ENCODE data around the gene ADAMTS2. TPM values are rescaled to one million over a fixed set of nuclear protein-coding genes. Genes with fewer than 3 reads are reported as not detected.

ADAMTS2 gene
- total and polyA plus RNA-seq, 11 donors: 1.1 to 23.0 (median 5.5) TPM

DNA sequence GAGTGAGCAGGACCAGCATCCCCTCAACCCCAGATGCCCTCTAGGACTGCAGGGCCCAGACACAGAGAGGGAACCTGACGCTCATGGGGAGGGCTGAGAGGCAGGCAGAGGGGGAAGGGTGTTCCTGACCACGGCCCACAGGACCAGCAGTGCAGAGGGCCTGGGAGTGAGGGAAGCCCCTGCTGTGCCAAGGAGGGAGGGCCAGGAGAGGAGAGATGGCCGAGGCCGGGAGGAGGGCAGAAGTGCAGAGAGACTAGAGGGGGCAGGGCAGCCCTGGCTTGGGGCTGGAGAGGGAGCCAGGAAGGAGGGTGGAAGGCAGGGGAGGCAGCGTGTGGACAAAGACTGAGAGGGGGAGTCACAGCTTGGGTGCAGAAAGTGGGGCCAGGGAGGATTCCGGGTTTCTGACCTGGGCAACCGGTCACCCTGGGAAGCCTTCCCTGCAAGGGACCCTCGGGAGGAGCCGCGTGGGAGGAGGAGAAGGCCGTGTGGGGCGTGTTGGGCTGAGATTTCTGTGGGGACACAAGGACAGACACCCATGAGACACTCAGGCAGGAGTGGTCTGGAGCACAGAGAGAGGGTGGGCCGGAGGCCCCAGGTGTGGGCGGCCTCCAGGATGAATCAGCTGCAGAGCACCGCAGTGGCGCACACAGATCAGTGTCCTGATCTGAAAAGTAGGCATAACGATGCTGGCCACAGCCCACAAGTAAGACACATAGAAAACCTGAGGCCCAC is 117.5 kb downstream of the ADAMTS2 start:
- no peaks in the 10 kb centered on the region for H3K27me3 ChIP-seq
- DNase-seq (peak in 2 of 5 donors; percentile 15 to 22), ATAC-seq (peak in 2 of 4 donors; percentile 10 to 39)
- no peaks in the 10 kb centered on the region for H3K36me3 ChIP-seq
- WGBS, 4 donors: 70 to 78% (median 75%) methylated on average over 17 of the region's 17 CpGs
- TF ChIP-seq CTCF (IDR thresholded peaks at IDR 0.05) (no peak), POLR2A (IDR thresholded peaks at IDR 0.05) (no peak)
- no peaks in the 10 kb centered on the region for H3K9me3 ChIP-seq
- intact Hi-C loops (cut with DNase I): no loop called here
- no peak overlapping the region for H3K4me3 ChIP-seq
- no peak overlapping the region for H3K27ac ChIP-seq
- H3K4me1 ChIP-seq: no peaks in the 10 kb centered on the region

DNA sequence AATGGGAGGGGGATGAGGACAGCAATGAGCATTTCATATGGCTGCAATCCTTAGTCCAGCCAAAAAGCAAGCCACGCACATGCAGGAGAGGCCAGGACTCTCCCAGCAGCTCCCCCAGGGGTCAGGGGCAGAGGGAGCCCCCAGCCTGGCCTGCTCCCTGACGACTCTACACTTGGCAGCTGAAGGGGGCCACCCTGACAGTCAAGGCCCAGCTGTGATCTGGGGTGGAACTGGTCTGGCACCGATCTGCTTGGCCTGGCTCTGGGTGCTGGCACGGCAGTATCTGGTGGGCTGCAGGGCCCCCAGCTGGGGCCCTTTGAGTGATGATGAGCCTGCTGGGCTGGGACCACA is 118.1 kb downstream of the ADAMTS2 start:
- ATAC-seq: no peak
- peak in 1 of 5 donors; percentile 13 for DNase-seq
- H3K4me1 ChIP-seq: no peaks in the 10 kb centered on the region
- H3K27ac ChIP-seq: no peak overlapping the region
- TF ChIP-seq CTCF (IDR thresholded peaks at IDR 0.05) (no peak), POLR2A (IDR thresholded peaks at IDR 0.05) (no peak)
- no peaks in the 10 kb centered on the region for H3K27me3 ChIP-seq
- intact Hi-C loops (cut with DNase I): no loop called here
- H3K9me3 ChIP-seq: no peaks in the 10 kb centered on the region
- H3K36me3 ChIP-seq: no peaks in the 10 kb centered on the region
- no peak overlapping the region for H3K4me3 ChIP-seq
- WGBS, 4 donors: 60 to 77% (median 66%) methylated on average over 4 of the region's 4 CpGs

DNA sequence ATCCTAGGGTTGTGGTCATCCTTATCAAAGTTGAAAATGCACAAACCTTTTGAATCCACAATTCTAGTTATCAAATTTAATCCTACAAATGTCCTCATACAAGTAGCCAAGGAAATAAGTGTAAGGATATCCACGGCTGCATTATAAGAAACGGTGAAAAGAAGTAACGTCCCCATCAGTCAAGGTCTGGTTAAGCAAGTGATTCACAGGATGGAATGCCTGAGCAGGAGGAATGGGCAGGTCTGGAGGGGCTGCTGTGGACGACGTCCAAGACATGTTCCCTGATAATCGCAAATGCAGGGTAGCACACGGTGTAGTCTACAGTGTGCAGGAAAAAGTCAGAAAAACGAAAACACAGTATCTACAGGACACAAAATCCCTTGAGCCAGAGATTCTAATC is 118.6 kb downstream of the ADAMTS2 start:
- no peaks in the 10 kb centered on the region for H3K27me3 ChIP-seq
- H3K9me3 ChIP-seq: no peaks in the 10 kb centered on the region
- DNase-seq (no peak), ATAC-seq (no peak)
- no peak overlapping the region for H3K27ac ChIP-seq
- H3K36me3 ChIP-seq: no peaks in the 10 kb centered on the region
- no peaks in the 10 kb centered on the region for H3K4me1 ChIP-seq
- TF ChIP-seq CTCF (IDR thresholded peaks at IDR 0.05) (no peak), POLR2A (IDR thresholded peaks at IDR 0.05) (no peak)
- no peak overlapping the region for H3K4me3 ChIP-seq
- WGBS, 4 donors: 60 to 73% (median 70%) methylated on average over 7 to 8 of the region's 8 CpGs
- intact Hi-C loops (cut with DNase I): no loop called here

DNA sequence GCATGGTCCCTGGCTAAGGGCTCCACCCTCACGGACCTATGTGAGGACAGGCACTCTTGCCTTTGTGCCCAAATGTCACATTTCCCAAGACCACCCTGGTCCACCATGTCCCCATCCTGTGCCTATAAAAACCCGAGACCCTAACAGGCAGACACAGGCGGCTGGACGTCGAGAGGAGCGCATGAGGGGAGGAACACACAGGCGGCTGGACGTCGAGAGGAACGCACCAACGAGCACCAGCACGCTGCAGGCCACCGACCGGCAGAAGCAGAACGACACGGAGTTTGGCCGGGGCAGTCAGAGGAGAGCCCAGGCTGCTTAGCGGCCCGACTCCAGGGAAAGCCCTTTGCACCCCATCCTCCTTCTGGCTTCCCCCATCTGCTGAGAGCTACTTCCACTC is 119.9 kb downstream of the ADAMTS2 start:
- WGBS, 4 donors: 92 to 95% (median 93%) methylated on average over 19 of the region's 19 CpGs
- Histone ChIP-seq H3K36me3 (no peaks in the 10 kb centered on the region), H3K4me1 (no peaks in the 10 kb centered on the region), H3K9me3 (no peaks in the 10 kb centered on the region), H3K27me3 (no peaks in the 10 kb centered on the region), H3K4me3 (no peak overlapping the region), H3K27ac (no peak overlapping the region)
- ATAC-seq (no peak), DNase-seq (peak in 2 of 5 donors; percentile 13 to 16)
- TF ChIP-seq CTCF (IDR thresholded peaks at IDR 0.05) (no peak), POLR2A (IDR thresholded peaks at IDR 0.05) (no peak)
- intact Hi-C loops (cut with DNase I): no loop called here
